Measurements from ENCODE around the gene KRTAP5-3.

DNA sequence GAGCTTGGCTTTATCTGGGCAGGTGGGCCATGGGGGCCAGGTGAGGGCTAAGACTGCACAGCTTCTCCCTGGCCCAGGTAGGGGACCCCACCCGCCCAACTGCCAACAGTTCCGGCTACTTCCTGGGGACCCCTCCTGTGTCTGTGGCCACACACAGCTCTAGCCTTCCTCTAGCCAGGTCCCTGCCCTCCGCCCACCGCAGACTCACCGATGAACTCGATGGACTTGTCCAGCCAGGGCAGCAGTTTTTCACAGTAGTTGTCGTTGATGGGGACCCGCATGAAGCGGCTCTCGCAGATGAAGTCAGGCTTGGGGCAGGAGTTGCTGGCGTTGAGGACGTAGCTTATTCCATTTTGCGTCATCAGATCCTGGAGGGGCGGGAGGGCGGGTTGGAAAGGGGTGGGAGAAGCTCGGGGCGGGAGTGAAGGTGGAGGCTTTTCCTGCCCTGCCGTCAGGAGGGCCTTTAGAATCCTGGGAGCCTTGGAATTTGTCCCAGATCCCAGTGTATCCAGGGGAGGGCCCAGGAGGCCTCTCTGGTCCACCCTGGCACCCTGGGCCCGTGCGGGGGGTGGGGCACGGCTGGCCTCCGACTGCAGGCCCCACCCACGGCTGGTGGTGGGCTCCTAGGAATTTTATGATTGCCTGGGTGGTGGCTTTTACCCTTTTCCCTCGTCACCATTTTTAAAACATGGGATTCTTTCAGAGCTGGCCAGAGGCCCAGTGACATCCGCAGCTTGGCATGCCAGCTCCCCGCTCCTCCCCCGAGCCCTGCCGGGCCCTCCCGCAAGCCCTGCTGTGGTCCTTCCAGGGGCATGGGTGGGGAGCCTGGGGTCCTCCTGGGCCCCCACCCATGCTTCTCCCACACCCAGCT lies 50.1 kb downstream of the KRTAP5-3 start:
- TF ChIP-seq, protein P1, sequence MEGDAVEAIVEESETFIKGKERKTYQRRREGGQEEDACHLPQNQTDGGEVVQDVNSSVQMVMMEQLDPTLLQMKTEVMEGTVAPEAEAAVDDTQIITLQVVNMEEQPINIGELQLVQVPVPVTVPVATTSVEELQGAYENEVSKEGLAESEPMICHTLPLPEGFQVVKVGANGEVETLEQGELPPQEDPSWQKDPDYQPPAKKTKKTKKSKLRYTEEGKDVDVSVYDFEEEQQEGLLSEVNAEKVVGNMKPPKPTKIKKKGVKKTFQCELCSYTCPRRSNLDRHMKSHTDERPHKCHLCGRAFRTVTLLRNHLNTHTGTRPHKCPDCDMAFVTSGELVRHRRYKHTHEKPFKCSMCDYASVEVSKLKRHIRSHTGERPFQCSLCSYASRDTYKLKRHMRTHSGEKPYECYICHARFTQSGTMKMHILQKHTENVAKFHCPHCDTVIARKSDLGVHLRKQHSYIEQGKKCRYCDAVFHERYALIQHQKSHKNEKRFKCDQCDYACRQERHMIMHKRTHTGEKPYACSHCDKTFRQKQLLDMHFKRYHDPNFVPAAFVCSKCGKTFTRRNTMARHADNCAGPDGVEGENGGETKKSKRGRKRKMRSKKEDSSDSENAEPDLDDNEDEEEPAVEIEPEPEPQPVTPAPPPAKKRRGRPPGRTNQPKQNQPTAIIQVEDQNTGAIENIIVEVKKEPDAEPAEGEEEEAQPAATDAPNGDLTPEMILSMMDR (IDR thresholded peaks at IDR 0.05): no peak
- TF ChIP-seq POLR2A (IDR thresholded peaks at IDR 0.05): no peak

Measured in esophagus squamous epithelium (tissue), 4 donors.